Measurements from ENCODE around the gene PCDHGA10.
A peak's percentile ranks its signal among the peaks of the same experiment; 100 is the strongest.
"Not testable (repeated sequence)": the region's sequence is repeated elsewhere in the genome, so short reads cannot be mapped to it uniquely, and the experiment has no call there.

Gene PCDHGA10

DNA sequence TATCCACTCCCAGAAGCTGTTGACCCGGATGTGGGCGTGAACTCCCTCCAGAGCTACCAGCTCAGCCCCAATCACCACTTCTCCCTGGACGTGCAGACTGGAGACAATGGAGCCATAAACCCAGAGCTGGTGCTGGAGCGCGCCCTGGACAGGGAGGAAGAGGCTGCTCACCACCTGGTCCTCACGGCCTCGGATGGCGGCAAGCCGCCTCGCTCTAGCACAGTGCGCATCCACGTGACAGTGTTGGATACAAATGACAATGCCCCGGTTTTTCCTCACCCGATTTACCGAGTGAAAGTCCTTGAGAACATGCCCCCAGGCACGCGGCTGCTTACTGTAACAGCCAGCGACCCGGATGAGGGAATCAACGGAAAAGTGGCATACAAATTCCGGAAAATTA is 19.5 kb upstream of the PCDHGA10 start:
- DNase-seq = no peak

GRCh38 chr5:141394401-141395187 is 18.2 kb upstream of the PCDHGA10 start:
- DNase-seq = not testable (repeated sequence)

DNA sequence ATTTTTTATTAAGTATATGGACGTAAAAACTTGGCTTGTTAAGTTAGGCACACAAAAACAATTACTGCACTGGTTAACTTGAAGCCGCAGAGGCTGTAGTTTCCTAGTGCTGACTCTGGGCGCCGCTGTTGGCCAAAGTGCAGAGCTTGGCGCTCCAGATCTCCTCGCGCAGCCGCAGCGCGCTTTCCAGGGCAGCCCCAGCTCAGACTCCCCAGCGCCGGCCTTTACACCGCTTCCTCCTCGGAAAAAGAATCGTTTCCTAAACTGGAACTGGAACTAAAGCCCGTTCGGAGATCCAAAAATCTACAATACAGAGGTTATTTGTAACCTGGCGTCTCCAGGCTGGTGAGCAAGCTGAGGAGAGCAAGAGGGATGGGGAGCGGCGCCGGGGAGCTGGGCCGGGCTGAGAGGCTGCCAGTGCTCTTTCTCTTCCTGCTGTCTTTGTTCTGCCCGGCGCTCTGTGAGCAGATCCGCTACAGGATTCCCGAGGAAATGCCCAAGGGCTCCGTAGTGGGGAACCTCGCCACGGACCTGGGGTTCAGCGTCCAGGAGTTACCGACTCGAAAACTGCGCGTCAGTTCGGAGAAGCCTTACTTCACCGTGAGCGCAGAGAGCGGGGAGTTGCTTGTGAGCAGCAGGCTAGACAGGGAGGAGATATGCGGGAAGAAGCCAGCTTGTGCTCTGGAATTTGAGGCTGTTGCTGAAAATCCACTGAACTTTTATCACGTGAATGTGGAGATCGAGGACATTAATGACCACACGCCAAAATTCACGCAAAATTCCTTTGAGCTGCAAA is 14.8 kb upstream of the PCDHGA10 start, which contains the start of gene PCDHGB5:
TSS of gene PCDHGB5 (plus strand) at position 192 of the 796 bp plus-strand sequence. CDS start at position 373, 181 bp downstream.
- DNase-seq = not testable (repeated sequence)

DNA sequence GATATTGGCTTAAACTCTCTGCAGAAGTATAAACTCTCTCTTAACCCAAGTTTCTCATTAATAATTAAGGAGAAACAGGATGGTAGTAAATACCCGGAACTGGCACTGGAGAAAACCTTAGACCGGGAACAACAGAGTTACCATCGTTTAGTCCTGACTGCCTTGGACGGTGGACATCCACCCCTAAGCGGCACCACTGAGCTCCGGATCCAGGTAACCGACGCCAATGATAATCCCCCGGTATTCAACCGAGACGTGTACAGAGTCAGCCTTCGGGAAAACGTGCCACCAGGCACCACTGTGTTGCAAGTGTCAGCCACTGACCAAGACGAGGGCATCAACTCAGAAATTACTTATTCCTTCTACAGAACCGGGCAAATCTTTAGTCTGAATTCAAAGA is 14.2 kb upstream of the PCDHGA10 start:
- DNase-seq = no peak

DNA sequence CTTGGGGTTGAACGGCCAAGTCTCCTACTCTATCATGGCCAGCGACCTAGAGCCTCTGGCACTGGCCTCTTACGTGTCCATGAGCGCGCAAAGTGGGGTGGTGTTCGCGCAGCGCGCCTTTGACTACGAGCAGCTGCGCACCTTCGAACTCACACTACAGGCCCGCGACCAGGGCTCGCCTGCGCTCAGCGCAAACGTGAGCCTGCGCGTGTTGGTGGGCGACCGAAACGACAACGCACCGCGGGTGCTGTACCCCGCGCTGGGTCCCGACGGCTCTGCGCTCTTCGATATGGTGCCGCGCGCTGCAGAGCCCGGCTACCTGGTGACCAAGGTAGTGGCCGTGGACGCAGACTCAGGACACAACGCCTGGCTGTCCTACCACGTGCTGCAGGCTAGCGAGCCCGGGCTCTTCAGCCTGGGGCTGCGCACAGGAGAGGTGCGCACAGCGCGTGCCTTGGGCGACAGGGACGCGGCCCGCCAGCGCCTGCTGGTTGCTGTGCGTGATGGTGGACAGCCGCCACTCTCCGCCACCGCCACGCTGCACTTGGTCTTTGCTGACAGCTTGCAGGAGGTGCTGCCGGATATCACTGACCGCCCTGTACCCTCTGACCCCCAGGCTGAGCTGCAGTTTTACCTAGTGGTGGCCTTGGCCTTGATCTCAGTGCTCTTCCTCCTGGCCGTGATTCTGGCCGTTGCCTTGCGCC is 13.1 kb upstream of the PCDHGA10 start:
- DNase-seq = no peak

DNA sequence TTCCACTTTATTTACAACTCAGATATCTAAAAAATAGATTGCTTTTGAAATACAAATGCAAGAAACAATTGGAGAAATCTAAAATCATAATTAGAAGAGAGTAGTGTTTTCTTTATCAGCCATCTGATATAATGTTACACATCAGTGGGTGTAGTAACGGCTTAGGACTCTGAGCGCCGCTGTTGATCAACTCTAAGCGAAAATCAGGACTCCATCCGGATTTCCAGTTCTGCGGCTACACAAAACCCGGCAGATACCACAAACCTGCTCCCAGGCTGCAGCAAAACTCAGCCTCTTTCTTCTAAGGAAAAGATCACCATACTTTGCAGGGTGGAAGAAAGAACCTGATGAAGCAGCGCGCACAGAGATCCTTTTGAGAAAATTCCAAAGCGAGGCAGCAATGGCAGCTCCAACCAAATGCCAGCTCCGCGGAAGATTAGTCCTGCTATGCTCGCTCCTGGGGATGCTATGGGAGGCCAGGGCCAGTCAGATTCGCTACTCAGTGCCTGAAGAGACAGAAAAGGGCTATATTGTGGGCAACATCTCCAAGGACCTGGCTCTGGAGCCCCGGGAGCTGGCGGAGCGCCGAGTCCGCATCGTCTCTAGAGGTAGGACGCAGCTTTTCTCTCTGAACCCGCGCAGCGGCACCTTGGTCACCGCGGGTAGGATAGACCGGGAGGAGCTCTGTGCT is 10.1 kb upstream of the PCDHGA10 start, which contains the start of gene PCDHGA9:
TSS of gene PCDHGA9 (plus strand) at position 226 of the 691 bp plus-strand sequence. CDS start at position 401, 175 bp downstream.
- no peak for DNase-seq

- DNase-seq = no peak
Measured at GRCh38 chr5:141403387-141403786, 9.4 kb upstream of the PCDHGA10 start.

GRCh38 chr5:141407790-141408505 is 4.8 kb upstream of the PCDHGA10 start, which contains the start of gene PCDHGB6:
Gene PCDHGB6 (plus strand): TSS chr5:141408021. CDS start chr5:141408203, 182 bp downstream.
- DNase-seq = not testable (repeated sequence)

DNA sequence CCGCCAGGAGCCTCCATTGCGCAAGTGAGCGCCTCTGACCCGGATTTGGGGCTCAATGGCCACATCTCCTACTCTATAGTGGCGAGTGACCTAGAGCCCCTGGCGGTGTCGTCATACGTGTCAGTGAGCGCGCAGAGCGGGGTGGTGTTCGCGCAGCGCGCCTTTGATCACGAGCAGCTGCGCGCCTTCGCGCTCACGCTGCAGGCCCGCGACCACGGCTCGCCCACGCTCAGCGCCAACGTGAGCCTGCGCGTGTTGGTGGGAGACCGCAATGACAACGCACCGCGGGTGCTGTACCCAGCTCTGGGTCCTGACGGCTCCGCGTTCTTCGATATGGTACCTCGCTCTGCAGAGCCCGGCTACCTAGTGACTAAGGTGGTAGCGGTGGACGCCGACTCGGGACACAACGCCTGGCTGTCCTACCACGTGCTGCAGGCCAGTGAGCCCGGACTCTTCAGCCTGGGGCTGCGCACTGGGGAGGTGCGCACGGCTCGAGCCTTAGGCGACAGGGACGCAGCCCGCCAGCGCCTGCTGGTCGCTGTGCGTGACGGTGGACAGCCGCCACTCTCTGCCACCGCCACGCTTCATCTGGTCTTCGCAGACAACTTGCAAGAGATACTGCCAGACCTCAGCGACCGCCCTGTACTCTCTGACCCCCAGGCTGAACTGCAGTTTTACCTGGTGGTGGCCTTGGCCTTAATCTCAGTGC is 3.0 kb upstream of the PCDHGA10 start:
- no peak for DNase-seq

DNA sequence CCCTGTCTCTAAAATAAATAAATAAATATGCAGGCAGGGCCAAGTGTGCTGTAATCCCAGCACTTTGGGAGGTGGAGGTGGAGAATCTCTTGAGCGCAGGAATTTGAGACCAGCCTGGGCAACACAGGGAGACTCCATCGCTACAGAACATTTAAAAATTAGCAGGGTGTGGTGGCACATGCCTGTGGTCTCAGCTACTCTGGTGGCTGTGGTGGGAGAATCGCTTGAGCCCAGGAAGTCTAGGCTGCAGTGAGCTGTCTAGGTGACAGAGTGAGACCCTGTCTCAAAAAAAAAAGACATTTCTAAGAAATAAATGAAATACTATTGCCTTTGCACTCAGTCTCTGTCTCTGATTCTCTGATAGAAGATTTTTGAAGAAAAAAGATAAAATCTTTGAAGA is 1.2 kb upstream of the PCDHGA10 start:
- no peak for DNase-seq

GRCh38 chr5:141413540-141414069 is 818 bp downstream of the PCDHGA10 start:
- no peak for DNase-seq

DNA sequence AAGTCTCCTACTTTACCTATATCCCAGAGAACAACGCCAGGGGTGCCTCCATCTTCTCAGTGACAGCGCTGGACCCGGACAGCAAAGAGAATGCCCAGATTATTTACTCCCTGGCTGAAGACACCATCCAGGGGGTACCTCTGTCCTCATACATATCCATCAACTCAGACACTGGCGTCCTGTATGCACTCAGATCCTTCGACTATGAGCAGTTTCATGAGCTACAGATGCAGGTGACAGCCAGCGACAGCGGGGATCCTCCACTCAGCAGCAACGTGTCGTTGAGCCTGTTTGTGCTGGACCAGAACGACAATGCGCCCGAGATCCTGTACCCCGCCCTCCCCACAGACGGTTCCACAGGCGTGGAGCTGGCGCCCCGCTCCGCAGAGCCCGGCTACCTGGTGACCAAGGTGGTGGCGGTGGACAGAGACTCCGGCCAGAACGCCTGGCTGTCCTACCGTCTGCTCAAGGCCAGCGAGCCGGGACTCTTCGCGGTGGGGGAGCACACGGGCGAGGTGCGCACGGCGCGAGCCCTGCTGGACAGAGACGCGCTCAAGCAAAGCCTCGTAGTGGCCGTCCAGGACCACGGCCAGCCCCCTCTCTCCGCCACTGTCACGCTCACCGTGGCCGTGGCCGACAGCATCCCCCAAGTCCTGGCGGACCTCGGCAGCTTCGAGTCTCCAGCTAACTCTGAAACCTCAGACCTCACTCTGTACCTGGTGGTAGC is 1.9 kb downstream of the PCDHGA10 start:
- not testable (repeated sequence) for DNase-seq

GRCh38 chr5:141415275-141415618 is 2.5 kb downstream of the PCDHGA10 start:
- DNase-seq = not testable (repeated sequence)

GRCh38 chr5:141417494-141418172 is 4.8 kb downstream of the PCDHGA10 start, which contains the start of gene PCDHGB7:
Gene PCDHGB7 (plus strand): TSS chr5:141417677. CDS start chr5:141417860, 183 bp downstream.
- peak; percentile 70 for DNase-seq

DNA sequence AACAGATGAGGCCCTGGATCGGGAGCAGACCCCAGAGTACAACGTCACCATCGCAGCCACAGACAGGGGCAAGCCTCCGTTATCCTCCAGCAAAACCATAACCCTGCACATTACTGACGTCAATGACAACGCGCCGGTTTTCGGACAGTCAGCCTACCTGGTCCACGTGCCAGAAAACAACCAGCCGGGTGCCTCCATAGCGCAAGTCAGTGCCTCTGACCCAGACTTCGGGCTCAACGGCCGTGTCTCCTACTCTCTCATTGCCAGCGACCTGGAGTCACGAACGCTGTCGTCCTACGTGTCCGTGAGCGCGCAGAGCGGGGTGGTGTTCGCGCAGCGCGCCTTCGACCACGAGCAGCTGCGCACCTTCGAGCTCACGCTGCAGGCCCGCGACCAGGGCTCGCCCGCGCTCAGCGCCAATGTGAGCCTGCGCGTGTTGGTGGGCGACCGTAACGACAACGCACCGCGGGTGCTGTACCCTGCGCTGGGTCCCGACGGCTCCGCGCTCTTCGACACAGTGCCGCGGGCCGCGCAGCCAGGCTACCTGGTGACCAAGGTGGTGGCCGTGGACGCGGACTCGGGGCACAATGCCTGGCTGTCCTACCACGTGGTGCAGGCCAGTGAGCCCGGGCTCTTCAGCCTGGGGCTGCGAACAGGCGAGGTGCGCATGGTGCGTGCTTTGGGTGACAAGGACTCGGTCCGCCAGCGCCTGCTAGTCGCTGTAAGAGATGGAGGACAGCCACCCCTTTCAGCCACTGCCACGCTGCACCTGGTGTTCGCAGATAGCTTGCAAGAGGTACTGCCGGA is 6.5 kb downstream of the PCDHGA10 start:
- DNase-seq = no peak

GRCh38 chr5:141420855-141421488 is 8.2 kb downstream of the PCDHGA10 start, which contains the start of gene PCDHGA11:
Gene PCDHGA11 (plus strand): TSS chr5:141421051. CDS start chr5:141421228, 177 bp downstream.
- no peak for DNase-seq

DNA sequence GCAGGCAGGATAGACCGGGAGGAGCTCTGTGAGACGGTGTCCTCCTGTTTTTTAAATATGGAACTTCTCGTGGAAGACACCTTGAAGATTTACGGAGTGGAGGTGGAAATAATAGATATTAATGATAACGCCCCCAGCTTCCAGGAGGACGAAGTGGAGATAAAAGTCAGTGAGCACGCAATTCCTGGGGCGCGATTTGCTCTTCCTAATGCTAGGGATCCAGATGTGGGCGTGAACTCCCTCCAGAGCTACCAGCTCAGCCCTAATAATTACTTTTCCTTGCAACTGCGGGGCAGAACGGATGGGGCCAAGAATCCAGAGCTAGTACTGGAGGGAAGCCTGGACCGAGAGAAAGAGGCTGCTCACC is 8.7 kb downstream of the PCDHGA10 start:
- no peak for DNase-seq

GRCh38 chr5:141422742-141423291 is 10.0 kb downstream of the PCDHGA10 start:
- DNase-seq = no peak

Measured in NCI-H1092 treated with DMSO at 0.1 percent for 48 hours (cell line).